Activated CD8-positive, alpha-beta memory T cell treated with anti-CD3 and anti-CD28 coated beads, Interleukin-2, amount 50 U/mL, for 24 hours (primary cell): Measurements from ENCODE around the gene MYH13.

Source experiments
- DNase-seq: peaks from one replicate; pipeline ENCODE4 v3.0.0-alpha.2; 2020; ENCODE audit errors: extremely low read depth

The MYH13 gene

DNA sequence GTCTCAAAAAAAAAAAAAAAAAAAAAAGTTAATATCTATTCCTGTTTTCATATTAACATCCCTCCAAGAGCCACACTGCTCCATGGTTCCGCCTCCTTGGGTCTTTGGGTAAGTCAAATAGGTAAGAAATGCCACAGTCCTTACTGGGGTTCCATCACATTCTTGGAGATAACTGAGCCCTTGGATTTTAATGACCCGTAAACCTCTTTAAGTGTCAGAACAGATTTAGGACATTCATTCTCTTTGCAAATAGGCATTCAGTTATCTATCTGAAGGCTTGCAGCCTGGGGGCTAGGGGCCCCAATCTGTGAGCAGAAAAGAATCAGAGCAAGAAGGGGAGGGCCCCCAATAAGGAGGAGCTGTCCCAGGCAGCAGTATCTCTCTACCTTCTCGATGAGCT is 28.0 kb downstream of the MYH13 start:
- no peak for DNase-seq

DNA sequence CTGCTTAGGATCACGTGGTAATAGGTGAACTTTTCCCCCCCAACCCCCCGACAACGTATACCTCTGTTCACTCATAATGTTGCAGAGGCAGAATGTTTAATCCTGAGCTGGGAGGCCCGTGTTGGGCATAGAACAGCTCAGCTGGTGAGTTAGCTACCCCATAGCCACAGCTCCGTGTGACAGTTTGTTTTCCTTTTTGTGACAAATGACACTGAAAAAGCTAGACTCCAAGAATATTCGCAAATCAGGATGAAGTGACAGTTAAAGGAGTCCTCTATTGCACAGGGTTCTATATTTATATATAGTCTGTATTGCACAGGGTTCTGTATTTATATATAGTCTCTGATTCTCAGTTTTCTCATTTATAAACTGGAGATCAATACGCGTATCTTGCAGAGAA is 33.8 kb downstream of the MYH13 start:
- DNase-seq = no peak

DNA sequence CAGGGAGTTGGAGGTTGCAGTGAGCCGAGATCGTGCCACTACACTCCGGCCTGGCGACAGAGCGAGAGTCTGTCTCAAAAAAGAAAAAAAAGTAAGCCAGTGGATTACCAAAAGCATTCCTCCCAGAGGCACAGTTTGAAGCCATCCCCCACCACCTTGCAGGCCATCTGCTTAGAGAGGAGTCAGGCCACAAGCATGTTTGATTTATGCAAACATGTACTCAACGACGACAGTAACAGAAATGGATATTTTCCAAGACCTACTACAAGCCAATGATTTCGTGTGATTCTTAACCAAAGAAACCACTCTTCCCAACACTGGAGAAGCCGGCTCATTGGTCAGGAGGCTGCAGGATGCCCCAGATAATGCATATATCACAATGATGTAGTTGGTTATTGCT is 34.8 kb downstream of the MYH13 start:
- DNase-seq = no peak

DNA sequence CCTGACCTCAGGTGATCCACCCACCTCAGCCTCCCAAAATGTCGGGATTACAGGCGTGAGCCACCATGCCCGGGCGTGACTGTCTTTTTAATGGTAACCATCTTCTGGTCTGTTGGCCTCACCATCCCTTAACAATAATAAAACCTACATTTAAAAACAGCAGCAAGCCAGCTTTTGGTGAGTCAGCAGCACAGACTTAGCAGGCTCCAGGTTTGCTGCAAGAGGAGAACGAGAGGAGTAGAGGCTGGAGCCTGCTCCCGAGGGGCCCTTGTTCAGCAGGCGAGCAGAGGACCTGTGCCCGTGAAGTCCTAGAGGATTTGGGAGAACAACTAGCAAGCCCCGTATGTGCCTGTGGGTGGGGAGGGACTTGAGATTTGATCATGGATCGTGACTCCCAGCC is 35.7 kb downstream of the MYH13 start:
- no peak for DNase-seq

DNA sequence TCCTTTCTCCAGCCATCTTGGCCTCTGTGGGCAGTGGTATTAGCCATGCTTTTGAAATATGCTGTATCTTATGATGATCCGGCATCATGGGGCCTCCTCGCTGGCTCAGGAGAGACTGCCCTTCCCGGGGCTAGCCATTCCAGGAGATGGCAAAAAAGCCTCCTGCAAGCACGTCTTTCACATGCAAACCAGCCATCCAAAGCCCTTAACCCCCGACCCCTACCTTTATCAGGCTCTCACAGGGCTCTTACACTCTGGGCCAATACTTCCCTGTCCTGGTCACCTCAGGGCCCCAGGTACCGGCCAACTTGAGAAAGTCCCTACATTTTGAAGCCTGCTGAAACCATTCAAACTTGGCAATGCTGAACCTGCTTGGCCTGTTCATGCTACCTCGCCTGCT is 36.4 kb downstream of the MYH13 start:
- DNase-seq = no peak

DNA sequence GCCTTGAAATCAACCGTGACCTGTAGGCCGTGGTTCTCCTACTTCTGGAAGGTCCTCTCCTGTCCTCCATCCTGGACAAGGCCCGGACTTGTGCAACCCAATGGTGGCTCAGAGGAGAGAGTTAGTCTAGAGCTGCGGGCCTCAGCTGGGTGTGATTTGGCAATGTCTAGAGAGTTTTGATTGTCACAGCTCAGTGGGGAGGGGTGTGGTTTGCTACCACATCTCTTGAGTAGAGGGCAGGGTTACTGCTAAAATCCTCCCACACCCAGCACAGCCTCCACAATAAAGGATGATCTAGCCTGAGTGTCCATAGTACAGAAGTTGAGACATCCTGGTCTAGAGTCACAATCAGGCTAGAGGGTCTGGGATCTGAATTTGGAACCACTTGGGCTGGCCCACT is 40.3 kb downstream of the MYH13 start:
- DNase-seq = no peak

GRCh38 chr17:10328971-10329923 is 43.6 kb downstream of the MYH13 start:
- DNase-seq = no peak

DNA sequence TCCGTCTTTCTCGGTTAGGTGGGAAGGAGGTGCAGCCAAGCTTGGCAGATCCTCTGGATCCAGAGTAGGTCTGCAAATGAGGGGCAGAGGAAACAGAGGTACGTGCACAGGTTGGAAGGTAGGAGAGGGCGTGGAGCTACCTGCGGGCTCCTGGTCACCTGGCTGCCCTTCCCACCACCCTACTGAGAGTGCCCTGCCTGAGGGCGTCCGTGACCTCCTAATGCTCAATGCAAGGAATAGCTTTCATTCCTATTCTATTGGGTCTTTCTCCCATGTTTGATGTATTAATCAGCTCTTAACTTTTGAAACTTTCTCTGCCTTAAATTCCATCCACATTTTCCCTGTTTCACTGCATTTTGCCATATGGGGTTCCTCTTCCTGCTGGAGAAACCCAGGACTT is 44.6 kb downstream of the MYH13 start:
- no peak for DNase-seq

- peak; percentile 39 for DNase-seq
These were observed 45.2 kb downstream of the MYH13 start for GRCh38 chr17:10327640-10328039.

DNA sequence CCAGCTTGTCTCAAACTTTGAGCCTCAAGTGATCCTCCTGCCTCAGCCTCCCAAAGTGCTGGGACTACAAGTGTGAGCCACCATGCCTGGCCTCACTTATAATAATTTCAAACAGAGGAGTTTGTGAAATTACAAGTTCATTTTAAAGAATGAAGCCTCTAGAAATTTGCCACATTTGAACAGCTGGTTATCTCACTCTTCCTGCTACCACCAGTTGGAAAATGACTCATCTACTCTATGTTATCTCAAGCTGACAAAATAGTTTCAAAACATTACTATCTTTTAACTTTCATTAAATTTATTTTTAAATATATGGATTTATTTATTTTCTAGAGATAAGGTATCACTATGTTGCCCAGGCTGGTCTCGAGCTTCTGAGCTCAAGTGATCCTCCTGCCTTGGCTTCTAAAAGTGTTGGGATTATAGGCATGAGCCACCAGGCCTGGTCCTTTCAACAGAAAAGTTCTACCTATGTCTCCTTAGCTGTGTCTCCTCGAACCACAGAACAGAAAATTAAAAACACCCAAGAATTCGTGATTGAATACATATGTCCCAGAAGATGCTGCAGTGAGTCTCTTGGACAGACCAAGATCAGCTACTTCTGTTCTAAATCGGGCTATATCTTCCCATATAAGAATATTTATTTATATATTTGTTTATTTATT is 47.6 kb downstream of the MYH13 start:
- DNase-seq = no peak

DNA sequence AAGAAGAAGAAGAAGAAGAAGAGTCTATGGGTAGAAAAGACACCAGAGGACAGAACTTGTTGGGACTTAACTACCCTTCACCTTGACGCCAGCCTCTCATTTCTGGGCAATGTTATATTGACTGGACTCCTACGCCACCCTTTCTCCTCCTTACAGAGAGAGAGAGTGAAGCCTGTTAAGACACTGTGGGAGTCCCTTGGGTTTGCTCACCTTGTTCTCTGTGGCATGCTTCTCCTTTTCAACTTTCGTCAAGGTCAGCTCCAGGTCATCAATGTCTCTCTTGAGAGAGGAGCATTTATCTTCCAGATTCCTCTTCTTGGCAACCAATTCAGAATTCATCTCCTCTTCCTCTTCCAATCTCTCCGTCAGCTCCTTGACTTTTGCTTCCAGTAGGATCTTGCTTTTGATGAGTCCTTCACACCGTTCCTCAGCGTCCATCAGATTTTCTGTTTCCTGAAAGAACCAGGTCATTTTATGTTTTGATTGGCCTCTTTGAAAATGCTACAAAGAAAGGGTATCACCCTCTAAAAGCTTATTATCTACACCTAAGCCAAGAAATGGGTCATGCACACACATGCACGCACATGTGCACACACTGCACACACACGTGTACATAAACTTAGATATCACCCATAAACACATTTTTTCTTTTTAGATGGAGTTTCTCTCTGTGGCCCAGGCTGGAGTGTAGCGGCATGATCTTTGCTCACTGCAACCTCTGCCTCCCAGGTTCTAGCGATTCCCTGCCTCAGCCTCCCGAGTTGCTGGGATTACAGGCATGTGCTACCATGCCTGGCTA is 48.8 kb downstream of the MYH13 start:
- no peak for DNase-seq

- DNase-seq = no peak
These were observed 54.3 kb downstream of the MYH13 start for GRCh38 chr17:10318535-10318934.

GRCh38 chr17:10317543-10317834 is 55.3 kb downstream of the MYH13 start:
- DNase-seq = no peak

DNA sequence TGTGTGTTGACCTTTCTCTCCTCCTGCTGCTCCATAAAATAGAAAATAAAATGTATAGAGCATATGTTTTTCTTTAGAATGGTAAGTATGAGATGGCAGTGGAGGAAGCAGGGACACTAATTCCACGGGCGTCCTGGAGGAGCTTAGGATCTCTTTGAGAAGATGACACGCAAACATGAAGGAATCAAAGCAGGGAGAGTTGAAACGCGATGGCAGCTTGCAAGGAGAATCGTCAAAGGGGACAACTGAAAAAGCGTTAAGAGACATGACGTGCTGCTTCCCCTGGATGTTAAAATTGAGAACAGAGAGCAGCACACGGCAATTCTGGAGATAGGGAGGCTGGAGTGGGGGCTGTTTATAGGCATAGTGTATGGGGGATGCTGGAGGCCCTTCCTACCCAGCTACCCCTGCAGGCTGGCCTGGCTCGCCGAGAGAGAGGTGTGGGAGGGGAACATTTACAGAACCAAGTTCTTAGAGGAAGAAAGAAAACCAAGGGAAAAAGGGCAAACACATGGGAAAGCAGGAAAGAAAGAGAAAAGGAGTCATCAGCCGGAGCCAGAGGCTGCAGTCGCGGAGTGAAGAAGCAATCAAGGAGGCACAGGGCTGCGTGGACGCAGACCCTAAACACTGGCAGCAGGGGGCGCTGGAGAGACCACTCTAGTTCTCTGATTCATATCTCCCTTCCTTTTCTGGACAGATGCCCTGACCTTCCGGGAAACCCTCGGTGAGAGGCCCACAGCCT is 55.8 kb downstream of the MYH13 start:
- DNase-seq = no peak

DNA sequence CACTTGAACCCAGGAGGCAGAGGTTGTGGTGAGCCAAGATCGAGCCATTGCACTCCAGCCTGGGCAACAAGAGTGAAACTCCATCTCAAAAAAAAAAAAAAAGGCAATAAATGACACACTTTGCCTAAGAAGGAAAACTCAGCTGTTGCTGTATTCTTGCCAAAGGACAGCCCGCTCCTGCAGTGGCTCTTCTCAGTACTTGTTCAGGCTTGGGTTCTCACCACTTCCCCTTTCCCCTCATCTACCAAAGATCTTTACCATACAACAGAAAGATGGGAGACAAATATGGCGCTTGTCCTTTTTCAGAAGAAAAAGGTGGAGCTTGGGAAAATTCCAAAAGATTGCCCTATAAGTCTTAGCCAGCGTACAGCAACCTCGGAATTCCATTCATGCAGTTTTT is 58.5 kb downstream of the MYH13 start:
- no peak for DNase-seq

GRCh38 chr17:10313037-10313672 is 59.7 kb downstream of the MYH13 start:
- DNase-seq = no peak

GRCh38 chr17:10311131-10311530 is 61.7 kb downstream of the MYH13 start:
- no peak for DNase-seq

DNA sequence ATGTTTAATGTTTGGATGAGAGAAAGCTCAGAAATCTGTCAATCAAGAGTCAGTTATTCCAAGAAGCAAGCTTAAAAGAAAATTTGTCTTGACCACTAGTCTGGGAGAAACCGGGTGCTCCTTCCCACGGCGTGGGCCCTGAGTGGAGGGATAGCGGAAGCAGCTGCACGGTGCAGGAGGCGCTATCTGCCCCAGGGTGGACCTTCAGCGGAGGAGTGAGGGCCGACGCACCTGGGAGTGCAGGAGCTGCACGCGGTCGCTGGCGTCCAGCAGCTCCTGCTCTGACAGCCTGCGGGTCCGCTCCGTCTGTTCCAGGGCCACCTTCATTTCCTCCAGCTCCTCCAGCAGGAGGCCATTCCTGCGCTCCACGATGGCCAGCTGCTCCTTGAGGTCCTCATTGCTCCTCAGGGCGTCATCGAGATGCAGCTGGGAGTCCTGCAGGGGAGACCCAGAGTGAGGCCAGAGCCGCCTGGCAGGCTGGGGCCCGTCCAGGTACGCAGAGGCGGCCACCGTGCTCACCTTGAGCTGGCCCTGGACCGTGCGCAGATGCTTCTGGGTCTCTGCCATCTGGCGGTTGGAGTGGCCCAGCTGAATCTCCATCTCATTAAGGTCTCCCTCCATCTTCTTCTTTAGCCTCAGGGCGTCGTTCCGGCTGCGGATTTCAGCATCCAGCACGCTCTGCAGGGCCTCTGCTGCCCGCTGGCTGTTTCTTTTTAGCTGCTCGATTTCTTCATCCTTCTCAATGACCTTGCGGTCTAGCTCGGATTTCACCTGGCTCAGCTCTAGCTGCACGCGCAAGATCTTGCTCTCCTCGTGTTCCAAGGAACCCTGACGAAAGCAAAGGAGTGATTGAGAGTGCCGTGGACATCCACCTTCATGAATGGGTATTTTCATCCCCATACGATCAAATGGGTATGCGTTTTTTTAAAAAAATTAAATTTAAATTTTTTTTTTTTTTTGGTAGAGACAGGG is 63.5 kb downstream of the MYH13 start:
- no peak for DNase-seq

GRCh38 chr17:10306585-10306984 is 66.2 kb downstream of the MYH13 start:
- DNase-seq = no peak

- DNase-seq = no peak
These were observed 67.4 kb downstream of the MYH13 start for GRCh38 chr17:10305398-10305797.
